Measurements from ENCODE around the gene ADAM10. TPM values are rescaled to one million over a fixed set of nuclear protein-coding genes. Genes with fewer than 3 reads are reported as not detected.

The ADAM10 gene
- total RNA-seq, 1 donor from 2014 or later = 125 TPM

DNA sequence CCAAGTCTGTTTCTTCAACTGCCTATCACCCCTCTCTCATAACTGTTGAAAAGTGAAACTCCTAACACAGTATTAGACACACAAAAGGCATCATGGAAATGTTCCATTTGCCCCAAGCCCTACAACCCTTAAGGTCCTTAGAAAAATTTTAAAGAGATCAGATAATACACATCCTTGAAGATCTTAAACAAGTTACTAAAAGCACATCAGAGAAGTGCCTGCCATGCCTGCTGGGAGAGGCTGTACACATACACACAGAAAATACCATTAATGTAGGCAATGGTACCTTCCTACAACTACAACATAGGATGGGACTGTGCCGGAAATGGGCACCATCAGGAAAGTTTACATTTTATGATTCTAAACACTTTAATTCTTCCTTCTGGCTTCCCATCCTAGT lies 3.3 kb downstream of the ADAM10 start:
- H3K9me3 Mint-ChIP-seq = no peaks in the 10 kb centered on the region
- H3K36me3 Mint-ChIP-seq (ENCODE audit: low read depth) = peaks cover 3% of the 10 kb centered on the region
- TF ChIP-seq, protein P1, sequence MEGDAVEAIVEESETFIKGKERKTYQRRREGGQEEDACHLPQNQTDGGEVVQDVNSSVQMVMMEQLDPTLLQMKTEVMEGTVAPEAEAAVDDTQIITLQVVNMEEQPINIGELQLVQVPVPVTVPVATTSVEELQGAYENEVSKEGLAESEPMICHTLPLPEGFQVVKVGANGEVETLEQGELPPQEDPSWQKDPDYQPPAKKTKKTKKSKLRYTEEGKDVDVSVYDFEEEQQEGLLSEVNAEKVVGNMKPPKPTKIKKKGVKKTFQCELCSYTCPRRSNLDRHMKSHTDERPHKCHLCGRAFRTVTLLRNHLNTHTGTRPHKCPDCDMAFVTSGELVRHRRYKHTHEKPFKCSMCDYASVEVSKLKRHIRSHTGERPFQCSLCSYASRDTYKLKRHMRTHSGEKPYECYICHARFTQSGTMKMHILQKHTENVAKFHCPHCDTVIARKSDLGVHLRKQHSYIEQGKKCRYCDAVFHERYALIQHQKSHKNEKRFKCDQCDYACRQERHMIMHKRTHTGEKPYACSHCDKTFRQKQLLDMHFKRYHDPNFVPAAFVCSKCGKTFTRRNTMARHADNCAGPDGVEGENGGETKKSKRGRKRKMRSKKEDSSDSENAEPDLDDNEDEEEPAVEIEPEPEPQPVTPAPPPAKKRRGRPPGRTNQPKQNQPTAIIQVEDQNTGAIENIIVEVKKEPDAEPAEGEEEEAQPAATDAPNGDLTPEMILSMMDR (conservative IDR thresholded peaks at IDR 0.05) = no peak
- peak overlapping the region; percentile 66 for H3K4me3 Mint-ChIP-seq
- H3K4me1 Mint-ChIP-seq = peaks cover 61% of the 10 kb centered on the region
- no peak for DNase-seq (ENCODE audit: low read depth, low spot score)
- H3K27me3 Mint-ChIP-seq (ENCODE audit: low read depth) = no peaks in the 10 kb centered on the region
- no peak overlapping the region for H3K27ac Mint-ChIP-seq (ENCODE audit: unreplicated experiment)

DNA sequence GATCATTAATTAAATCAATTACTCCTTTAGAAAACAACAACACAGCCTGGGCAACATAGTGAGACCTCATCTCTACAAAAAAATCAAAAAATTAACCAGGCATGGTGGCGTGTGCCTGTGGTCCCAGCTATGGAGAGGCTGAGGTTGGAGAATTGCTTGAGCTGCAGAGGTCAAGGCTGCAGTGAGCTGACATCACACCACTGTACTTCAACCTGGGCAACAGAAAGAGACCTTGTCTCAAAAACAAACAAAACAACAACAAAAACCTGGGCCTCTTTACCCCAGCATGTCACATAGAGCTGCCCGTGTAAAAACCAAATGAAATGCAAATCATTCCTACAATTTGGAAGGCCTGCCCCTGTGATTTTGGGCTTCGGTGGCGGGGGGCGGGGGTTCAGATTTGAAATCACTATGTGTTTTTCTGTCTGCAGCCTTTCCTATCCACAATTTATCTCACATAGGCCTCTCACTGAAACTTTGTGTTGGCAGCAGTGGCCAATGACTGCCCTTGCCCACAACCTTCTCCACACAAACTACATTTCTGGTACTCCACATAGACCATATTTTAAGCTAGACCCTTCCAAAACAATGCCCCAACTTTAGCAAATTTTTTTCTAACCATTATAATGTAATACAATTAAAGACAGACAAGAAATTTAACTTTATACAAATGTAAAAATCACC lies 6.5 kb downstream of the ADAM10 start:
- no peak for DNase-seq (ENCODE audit: low read depth, low spot score)
- Mint-ChIP-seq H3K27ac (ENCODE audit: unreplicated experiment) (no peak overlapping the region), H3K4me3 (peak overlapping the region; percentile 23), H3K4me1 (peaks cover 49% of the 10 kb centered on the region), H3K9me3 (no peaks in the 10 kb centered on the region), H3K36me3 (ENCODE audit: low read depth) (no peaks in the 10 kb centered on the region), H3K27me3 (ENCODE audit: low read depth) (no peaks in the 10 kb centered on the region)
- TF ChIP-seq, protein P1 (conservative IDR thresholded peaks at IDR 0.05) = no peak

DNA sequence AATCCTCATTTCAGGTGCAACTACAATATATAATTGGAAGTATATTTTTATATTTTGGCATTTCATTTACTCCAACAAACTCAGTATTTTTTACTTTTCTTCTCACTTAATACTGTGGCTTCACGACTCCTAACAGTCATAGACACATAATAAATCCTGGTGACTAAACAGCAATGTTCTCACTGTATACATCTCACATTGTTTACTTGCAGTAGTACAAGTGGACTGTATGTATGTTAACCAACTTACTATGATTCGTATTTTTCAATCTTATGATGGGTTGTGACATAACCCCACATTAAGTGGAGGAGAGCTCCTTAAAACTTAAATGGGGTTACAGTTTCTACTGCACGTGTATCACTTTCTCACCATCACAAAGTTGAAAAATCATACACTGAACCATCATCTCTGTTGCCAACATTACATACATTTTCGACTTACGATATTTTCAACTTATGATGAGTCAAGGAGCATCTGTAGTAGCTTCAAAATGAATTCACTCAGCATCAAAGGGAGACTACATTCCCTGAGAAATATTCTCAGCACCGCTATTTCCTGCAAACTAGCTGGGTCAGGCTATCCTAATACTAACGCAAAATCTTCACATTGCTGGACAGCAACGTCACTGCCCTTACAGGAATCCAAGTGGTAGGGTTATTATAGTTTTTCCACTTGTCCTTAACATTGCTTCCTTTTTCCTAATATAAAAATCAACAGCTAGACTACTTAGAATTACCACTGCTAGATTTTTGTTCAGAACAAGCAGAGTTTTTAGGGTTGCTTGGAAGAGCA lies 7.3 kb downstream of the ADAM10 start:
- H3K36me3 Mint-ChIP-seq (ENCODE audit: low read depth) = no peaks in the 10 kb centered on the region
- peaks cover 43% of the 10 kb centered on the region for H3K4me1 Mint-ChIP-seq
- H3K9me3 Mint-ChIP-seq = no peaks in the 10 kb centered on the region
- no peaks in the 10 kb centered on the region for H3K27me3 Mint-ChIP-seq (ENCODE audit: low read depth)
- no peak overlapping the region for H3K4me3 Mint-ChIP-seq
- no peak overlapping the region for H3K27ac Mint-ChIP-seq (ENCODE audit: unreplicated experiment)
- TF ChIP-seq, protein P1 (conservative IDR thresholded peaks at IDR 0.05) = no peak
- no peak for DNase-seq (ENCODE audit: low read depth, low spot score)

DNA sequence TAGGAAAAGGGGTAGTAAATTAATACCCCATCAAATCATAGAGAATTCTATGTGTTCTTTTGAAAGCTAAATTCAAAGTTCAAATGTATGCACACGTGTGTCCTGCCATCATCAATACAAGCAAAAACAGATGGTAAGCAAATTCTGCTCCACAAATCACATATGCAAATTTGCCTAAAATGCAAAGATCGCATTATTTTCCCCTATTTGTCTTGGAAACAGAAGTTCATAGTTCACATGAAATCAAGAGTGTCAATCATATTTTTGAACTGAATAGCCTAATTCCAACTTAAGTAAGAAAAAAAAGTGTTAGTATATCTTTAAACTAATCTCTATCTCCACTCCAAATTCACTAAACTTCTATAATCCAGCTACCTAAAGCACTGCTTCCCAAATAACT lies 8.5 kb downstream of the ADAM10 start:
- Mint-ChIP-seq H3K36me3 (ENCODE audit: low read depth) (no peaks in the 10 kb centered on the region), H3K4me3 (no peak overlapping the region), H3K27ac (ENCODE audit: unreplicated experiment) (no peak overlapping the region), H3K27me3 (ENCODE audit: low read depth) (no peaks in the 10 kb centered on the region), H3K9me3 (no peaks in the 10 kb centered on the region), H3K4me1 (peaks cover 40% of the 10 kb centered on the region)
- TF ChIP-seq, protein P1 (conservative IDR thresholded peaks at IDR 0.05) = no peak
- DNase-seq (ENCODE audit: low read depth, low spot score) = no peak

DNA sequence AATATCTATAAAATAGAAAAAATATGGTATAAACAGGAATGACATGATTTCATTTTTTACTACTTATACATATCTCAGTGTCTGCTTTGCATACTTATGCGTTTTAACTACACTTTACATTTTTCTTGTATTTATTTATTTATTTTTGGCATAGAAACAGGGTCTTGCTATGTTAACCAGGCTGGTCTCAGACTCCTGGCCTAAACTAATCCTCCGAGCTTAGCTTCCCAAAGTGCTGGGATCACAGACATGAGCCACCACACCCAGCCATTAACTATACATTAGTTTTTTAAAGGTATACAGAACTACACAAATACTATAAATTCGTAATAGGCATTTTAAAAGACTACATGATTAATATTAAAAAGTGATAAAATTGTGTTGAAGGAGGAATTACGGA lies 9.1 kb downstream of the ADAM10 start:
- no peaks in the 10 kb centered on the region for H3K27me3 Mint-ChIP-seq (ENCODE audit: low read depth)
- no peak overlapping the region for H3K27ac Mint-ChIP-seq (ENCODE audit: unreplicated experiment)
- no peaks in the 10 kb centered on the region for H3K9me3 Mint-ChIP-seq
- no peak for DNase-seq (ENCODE audit: low read depth, low spot score)
- H3K4me1 Mint-ChIP-seq = peaks cover 38% of the 10 kb centered on the region
- H3K36me3 Mint-ChIP-seq (ENCODE audit: low read depth) = no peaks in the 10 kb centered on the region
- TF ChIP-seq, protein P1 (conservative IDR thresholded peaks at IDR 0.05) = no peak
- no peak overlapping the region for H3K4me3 Mint-ChIP-seq

Measured in neural crest cell (in vitro differentiated cells).